ENCODE measurements around the gene CAST.

GRCh38 chr5:96687080-96687479 is 24.9 kb downstream of the CAST start:
- TF ChIP-seq GATA2 (IDR thresholded peaks at IDR 0.05; ENCODE audit: low read depth, low read length), result no peak
- no peak for TF ChIP-seq GATA3 (IDR thresholded peaks at IDR 0.05; ENCODE audit: low read depth, low read length)

All from SH-SY5Y (cell line).